ENCODE results near the gene IFI16. TPM values are rescaled to one million over a fixed set of nuclear protein-coding genes. Genes with fewer than 3 reads are reported as not detected.
"Not testable (repeated sequence)": the region's sequence is repeated elsewhere in the genome, so short reads cannot be mapped to it uniquely, and the experiment has no call there.

IFI16 gene
- total RNA-seq, 1 donor from 2014 or later, result 71.7 TPM

- no peak for DNase-seq (ENCODE audit: low read depth)
These were observed 2.0 kb upstream of the IFI16 start for GRCh38 chr1:159007726-159008125.

- peak; percentile 33 for DNase-seq (ENCODE audit: low read depth)
These were observed 941 bp upstream of the IFI16 start for GRCh38 chr1:159008744-159009188.

GRCh38 chr1:159009287-159009686, 420 bp upstream of the IFI16 start:
- no peak for DNase-seq (ENCODE audit: low read depth)

- no peak for DNase-seq (ENCODE audit: low read depth)
These were observed 684 bp downstream of the IFI16 start for GRCh38 chr1:159010391-159010790.

GRCh38 chr1:159011001-159011400, 1.3 kb downstream of the IFI16 start:
- not testable (repeated sequence) for DNase-seq (ENCODE audit: low read depth)

- DNase-seq (ENCODE audit: low read depth), result no peak
These were observed 2.0 kb downstream of the IFI16 start for GRCh38 chr1:159011751-159012150.

GRCh38 chr1:159012495-159012894, 2.8 kb downstream of the IFI16 start:
- DNase-seq (ENCODE audit: low read depth), result no peak

- DNase-seq (ENCODE audit: low read depth), result peak; percentile 1
These were observed 4.4 kb downstream of the IFI16 start for GRCh38 chr1:159014003-159014571.

- peak; percentile 19 for DNase-seq (ENCODE audit: low read depth)
These were observed 5.1 kb downstream of the IFI16 start for GRCh38 chr1:159014851-159015250.

GRCh38 chr1:159015440-159015909, 5.8 kb downstream of the IFI16 start:
- peak; percentile 94 for DNase-seq (ENCODE audit: low read depth)

- no peak for DNase-seq (ENCODE audit: low read depth)
These were observed 14.0 kb downstream of the IFI16 start for GRCh38 chr1:159023723-159024122.

GRCh38 chr1:159025043-159025442, 15.3 kb downstream of the IFI16 start:
- no peak for DNase-seq (ENCODE audit: low read depth)

GRCh38 chr1:159026841-159027240, 17.1 kb downstream of the IFI16 start:
- not testable (repeated sequence) for DNase-seq (ENCODE audit: low read depth)

GRCh38 chr1:159030311-159030710, 20.6 kb downstream of the IFI16 start:
- no peak for DNase-seq (ENCODE audit: low read depth)

- DNase-seq (ENCODE audit: low read depth), result peak; percentile 3
These were observed 21.3 kb downstream of the IFI16 start for GRCh38 chr1:159030877-159031447.

GRCh38 chr1:159040206-159040605, 30.5 kb downstream of the IFI16 start:
- peak; percentile 34 for DNase-seq (ENCODE audit: low read depth)

GRCh38 chr1:159040893-159041724, 31.4 kb downstream of the IFI16 start:
- DNase-seq (ENCODE audit: low read depth), result no peak

GRCh38 chr1:159046486-159046885, 36.8 kb downstream of the IFI16 start:
- DNase-seq (ENCODE audit: low read depth), result not testable (repeated sequence)

- no peak for DNase-seq (ENCODE audit: low read depth)
These were observed 41.7 kb downstream of the IFI16 start for GRCh38 chr1:159051436-159051835.

- DNase-seq (ENCODE audit: low read depth), result peak; percentile 60
These were observed 44.7 kb downstream of the IFI16 start for GRCh38 chr1:159054427-159054826.

- no peak for DNase-seq (ENCODE audit: low read depth)
These were observed 45.5 kb downstream of the IFI16 start for GRCh38 chr1:159055181-159055641.

- DNase-seq (ENCODE audit: low read depth), result no peak
These were observed 46.5 kb downstream of the IFI16 start for GRCh38 chr1:159056069-159056698.
